Vagina (tissue), 2 donors: Measurements from ENCODE around the gene SS18L1.

Experiments used
- CTCF ChIP-seq, 3 experiments: fragments of 450-650 bp in 2 of 3; fragments of 200-600 bp in 1 of 3; sonication (generic) in 1 of 3; IDR thresholded peaks; one replicate each; pipeline ENCODE4 v1.5.1; 2017 to 2019; ENCODE audit warnings: antibody characterized with exemption in 3 of 3, mild to moderate bottlenecking in 2 of 3, moderate library complexity in 2 of 3
- POLR2A ChIP-seq, 2 donors: fragments of 450-650 bp; IDR thresholded peaks; one replicate each; pipeline ENCODE4 v1.6.1; 2017; ENCODE audit warnings: antibody characterized with exemption in 2 of 2, mild to moderate bottlenecking in 2 of 2, moderate library complexity in 2 of 2
- POLR2AphosphoS5 ChIP-seq, 2 donors: sonication (generic); formaldehyde crosslinking; IDR thresholded peaks; one replicate each; pipeline ENCODE4 v1.9.0; 2017; ENCODE audit warnings: antibody characterized with exemption in 2 of 2, mild to moderate bottlenecking in 2 of 2, low read depth in 1 of 2; ENCODE audit not compliant: insufficient read depth in 1 of 2

- TF ChIP-seq CTCF (IDR thresholded peaks at IDR 0.05) (no peak), POLR2A (IDR thresholded peaks at IDR 0.05) (no peak), POLR2AphosphoS5 (IDR thresholded peaks at IDR 0.05; ENCODE audit: insufficient read depth in 1 of 2, low read depth in 1 of 2) (no peak)
These were observed 6.7 kb downstream of the SS18L1 start for GRCh38 chr20:62150310-62150575.
